Measurements from ENCODE around the gene CCDC14. TPM values are rescaled to one million over a fixed set of nuclear protein-coding genes. Genes with fewer than 3 reads are reported as not detected.
"Not testable (repeated sequence)": the region's sequence is repeated elsewhere in the genome, so short reads cannot be mapped to it uniquely, and the experiment has no call there.

CCDC14 gene
- total and polyA plus RNA-seq, 3 experiments from 2014 or later, result 9.5 to 36.0 (median 31.6) TPM

DNA sequence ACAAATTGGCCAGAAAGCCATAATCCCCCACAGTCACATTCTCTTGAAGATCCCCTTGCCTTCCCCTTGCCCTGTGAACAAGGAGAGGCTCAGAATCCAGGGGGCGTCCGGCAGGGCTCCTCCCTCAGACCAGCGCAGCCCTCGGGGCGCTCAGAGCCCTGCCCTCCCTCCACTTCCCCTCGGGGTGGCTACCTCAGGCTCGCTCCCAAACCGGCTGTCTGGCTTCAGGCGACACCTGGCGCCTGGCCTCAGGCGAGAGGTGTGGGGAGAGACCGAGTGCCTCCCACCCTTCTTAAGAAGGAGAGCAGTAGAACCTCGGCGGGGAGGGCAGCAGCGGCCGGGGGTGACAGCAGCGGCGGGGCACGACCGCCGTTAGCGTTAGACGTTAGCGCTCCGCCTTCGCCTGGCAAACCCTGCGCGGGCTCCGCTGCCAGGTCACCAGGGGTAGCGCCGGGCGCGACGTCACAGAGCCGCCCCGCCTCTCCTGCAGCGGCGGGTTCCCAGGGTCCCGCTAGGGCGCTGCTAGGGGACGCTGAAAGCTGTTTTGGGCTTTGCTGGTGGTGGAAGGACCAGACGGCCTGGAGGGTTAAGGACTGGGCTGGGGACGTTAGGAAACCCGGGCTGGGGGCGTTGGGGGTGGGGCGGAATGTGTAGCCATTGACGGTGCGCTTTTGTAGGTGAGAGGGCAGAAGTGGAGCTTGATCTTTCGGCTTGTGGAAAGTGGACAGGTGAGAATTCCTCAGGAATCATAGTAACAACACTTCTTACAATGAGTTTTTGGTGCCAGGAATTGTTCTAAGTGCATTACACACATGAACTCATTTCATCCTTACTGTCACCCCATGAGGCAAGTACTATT, 30.9 kb upstream of the CCDC14 start, which contains the start of gene ROPN1:
ROPN1 (minus strand) TSS at position 395 of the 859 bp plus-strand sequence. CDS start 11,643 bp downstream, outside the sequence.
- H3K4me1 ChIP-seq (ENCODE audit: insufficient read depth, low read length); H3K27me3 ChIP-seq (ENCODE audit: insufficient read depth, low read length, poor library complexity, severe bottlenecking); H3K4me3 ChIP-seq (ENCODE audit: low read length); H3K9me3 Mint-ChIP-seq; H3K36me3 ChIP-seq (ENCODE audit: insufficient read depth, low read length); POLR2A ChIA-PET; H3K4me1 Mint-ChIP-seq; CTCF ChIA-PET; H3K27ac ChIP-seq (ENCODE audit: low read depth, low read length); H3K27ac Mint-ChIP-seq; H3K9me3 ChIP-seq (ENCODE audit: low read length); H3K36me3 Mint-ChIP-seq; DNase-seq: not testable (repeated sequence)
- Mint-ChIP-seq H3K27me3 (peaks cover 14 to 50% of the 10 kb centered on the region in 2 donors), H3K4me3 (peak within 1 kb of the TSS in 5 of 7 donors; percentile 60 to 73 (median 69))

DNA sequence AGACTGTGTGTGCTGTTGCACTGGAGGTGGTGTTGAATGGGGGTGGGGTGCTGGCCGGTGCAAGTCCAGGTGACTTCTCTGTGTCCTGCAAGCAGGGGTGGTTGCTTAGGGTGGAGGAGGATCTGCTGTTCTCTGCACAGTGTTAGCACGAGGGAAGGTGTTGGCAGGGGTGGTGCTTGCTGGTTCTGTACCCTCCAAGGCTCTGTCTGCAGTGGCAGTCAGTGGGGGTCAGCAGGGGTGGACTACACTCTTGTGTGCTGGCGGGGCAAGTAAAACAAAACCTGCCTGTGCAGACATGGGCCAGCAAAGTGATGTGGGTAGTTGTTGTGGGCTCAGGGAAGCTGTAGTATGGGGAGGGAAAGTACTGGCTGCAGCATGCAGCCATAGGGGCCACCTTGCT, 25.4 kb upstream of the CCDC14 start:
- no peaks in the 10 kb centered on the region for H3K36me3 ChIP-seq (ENCODE audit: insufficient read depth, low read length)
- H3K36me3 Mint-ChIP-seq, result no peaks in the 10 kb centered on the region
- H3K27ac Mint-ChIP-seq, result no peak overlapping the region
- POLR2A ChIA-PET, result no interaction called here
- CTCF ChIA-PET, result interaction anchor here (1.1 kb wide), 1 partner anchor 10 kb away, joined by 3 read pairs; no protein-coding TSS in a partner anchor
- H3K27me3 Mint-ChIP-seq, result peaks cover 17 to 65% of the 10 kb centered on the region in 2 donors
- no peak overlapping the region for H3K27ac ChIP-seq (ENCODE audit: low read depth, low read length)
- no peaks in the 10 kb centered on the region for H3K9me3 Mint-ChIP-seq
- no peak for DNase-seq
- peaks cover 8% of the 10 kb centered on the region for H3K27me3 ChIP-seq (ENCODE audit: insufficient read depth, low read length, poor library complexity, severe bottlenecking)
- no peaks in the 10 kb centered on the region for H3K9me3 ChIP-seq (ENCODE audit: low read length)
- H3K4me1 Mint-ChIP-seq, result no peaks in the 10 kb centered on the region
- H3K4me3 ChIP-seq (ENCODE audit: low read length), result no peak overlapping the region
- H3K4me1 ChIP-seq (ENCODE audit: insufficient read depth, low read length), result no peaks in the 10 kb centered on the region
- no peak overlapping the region for H3K4me3 Mint-ChIP-seq

DNA sequence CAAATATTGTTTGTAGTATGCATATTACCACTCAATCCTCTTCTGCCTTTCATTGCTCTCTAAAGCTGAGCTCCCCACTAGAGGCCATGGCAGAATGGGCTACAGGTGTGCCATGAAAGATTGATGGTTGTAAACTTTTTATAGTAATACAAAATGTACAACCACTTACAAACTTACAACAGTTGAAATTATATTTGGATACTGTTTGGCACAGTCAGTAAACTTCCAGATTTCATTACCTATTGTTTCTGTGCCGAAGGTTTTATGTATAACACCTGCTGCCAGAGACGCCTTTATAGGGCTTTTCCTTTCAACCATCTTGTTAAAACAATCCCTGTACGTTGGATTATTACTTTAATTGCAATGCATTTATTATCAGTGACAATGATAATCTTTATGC, 23.9 kb upstream of the CCDC14 start:
- no peaks in the 10 kb centered on the region for H3K9me3 ChIP-seq (ENCODE audit: low read length)
- no peak overlapping the region for H3K27ac Mint-ChIP-seq
- no peak overlapping the region for H3K4me3 ChIP-seq (ENCODE audit: low read length)
- H3K4me3 Mint-ChIP-seq, result no peak overlapping the region
- DNase-seq, result no peak
- peaks cover 0 to 2% (median 0%) of the 10 kb centered on the region in 3 donors for H3K4me1 Mint-ChIP-seq
- ChIA-PET CTCF (no interaction called here), POLR2A (no interaction called here)
- H3K36me3 ChIP-seq (ENCODE audit: insufficient read depth, low read length), result no peaks in the 10 kb centered on the region
- H3K27me3 Mint-ChIP-seq, result peaks cover 18 to 65% of the 10 kb centered on the region in 2 donors
- peaks cover 13% of the 10 kb centered on the region for H3K27me3 ChIP-seq (ENCODE audit: insufficient read depth, low read length, poor library complexity, severe bottlenecking)
- no peaks in the 10 kb centered on the region for H3K36me3 Mint-ChIP-seq
- H3K27ac ChIP-seq (ENCODE audit: low read depth, low read length), result no peak overlapping the region
- H3K4me1 ChIP-seq (ENCODE audit: insufficient read depth, low read length), result peaks cover 2% of the 10 kb centered on the region
- no peaks in the 10 kb centered on the region for H3K9me3 Mint-ChIP-seq

DNA sequence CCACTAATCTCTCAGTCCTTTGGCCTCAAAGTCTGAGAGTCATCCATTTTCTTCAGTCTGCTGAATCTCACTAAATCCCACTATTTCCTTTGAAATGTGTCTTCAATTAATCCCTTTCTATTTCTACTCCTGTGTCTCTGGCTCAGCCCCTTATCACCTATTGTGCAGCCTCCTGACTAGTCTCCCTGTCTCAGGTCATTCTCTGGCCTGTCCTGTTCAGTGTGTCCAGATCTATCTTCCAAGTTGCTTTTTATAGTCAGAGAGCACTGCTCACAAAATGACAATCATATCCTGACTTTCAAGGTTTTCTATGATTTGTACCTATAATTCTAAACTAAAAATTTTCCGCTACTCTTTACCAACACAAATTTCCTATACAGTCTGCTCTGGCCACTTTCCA, 23.3 kb upstream of the CCDC14 start:
- no peak overlapping the region for H3K27ac ChIP-seq (ENCODE audit: low read depth, low read length)
- peaks cover 4% of the 10 kb centered on the region for H3K4me1 ChIP-seq (ENCODE audit: insufficient read depth, low read length)
- no peaks in the 10 kb centered on the region for H3K36me3 Mint-ChIP-seq
- no peak for DNase-seq
- CTCF ChIA-PET, result no interaction called here
- H3K4me3 ChIP-seq (ENCODE audit: low read length), result no peak overlapping the region
- peaks cover 17 to 62% of the 10 kb centered on the region in 2 donors for H3K27me3 Mint-ChIP-seq
- H3K9me3 Mint-ChIP-seq, result no peaks in the 10 kb centered on the region
- H3K4me3 Mint-ChIP-seq, result no peak overlapping the region
- POLR2A ChIA-PET, result no interaction called here
- H3K4me1 Mint-ChIP-seq, result peaks cover 0 to 4% (median 0%) of the 10 kb centered on the region in 3 donors
- no peaks in the 10 kb centered on the region for H3K9me3 ChIP-seq (ENCODE audit: low read length)
- H3K27ac Mint-ChIP-seq, result no peak overlapping the region
- peaks cover 14% of the 10 kb centered on the region for H3K27me3 ChIP-seq (ENCODE audit: insufficient read depth, low read length, poor library complexity, severe bottlenecking)
- H3K36me3 ChIP-seq (ENCODE audit: insufficient read depth, low read length), result no peaks in the 10 kb centered on the region

DNA sequence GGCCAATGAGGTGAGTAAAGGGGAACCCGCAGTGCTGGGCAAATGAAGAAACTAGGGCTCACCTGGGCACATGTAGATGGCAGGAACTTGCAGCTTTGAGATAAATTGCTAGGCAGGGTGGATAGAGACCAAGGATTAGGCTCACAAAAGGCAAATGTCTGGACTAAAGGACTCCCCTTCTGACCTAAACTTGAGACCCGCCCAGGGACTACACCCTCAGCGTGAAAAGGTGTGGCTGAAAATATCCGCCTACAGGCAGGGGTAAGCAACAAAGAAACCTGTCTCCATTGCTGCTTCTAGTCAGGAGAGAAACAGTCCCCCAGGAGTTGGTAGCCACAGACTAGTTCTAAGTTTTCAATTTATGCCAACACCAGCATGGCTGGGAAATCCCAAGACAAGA, 20.3 kb upstream of the CCDC14 start:
- H3K36me3 ChIP-seq (ENCODE audit: insufficient read depth, low read length); H3K36me3 Mint-ChIP-seq; H3K4me3 ChIP-seq (ENCODE audit: low read length); H3K27ac ChIP-seq (ENCODE audit: low read depth, low read length); H3K4me1 ChIP-seq (ENCODE audit: insufficient read depth, low read length); POLR2A ChIA-PET; H3K27ac Mint-ChIP-seq; H3K9me3 Mint-ChIP-seq; H3K4me1 Mint-ChIP-seq; DNase-seq; H3K9me3 ChIP-seq (ENCODE audit: low read length); H3K27me3 ChIP-seq (ENCODE audit: insufficient read depth, low read length, poor library complexity, severe bottlenecking); CTCF ChIA-PET; H3K4me3 Mint-ChIP-seq: not testable (repeated sequence)
- peaks cover 10 to 38% of the 10 kb centered on the region in 2 donors for H3K27me3 Mint-ChIP-seq

DNA sequence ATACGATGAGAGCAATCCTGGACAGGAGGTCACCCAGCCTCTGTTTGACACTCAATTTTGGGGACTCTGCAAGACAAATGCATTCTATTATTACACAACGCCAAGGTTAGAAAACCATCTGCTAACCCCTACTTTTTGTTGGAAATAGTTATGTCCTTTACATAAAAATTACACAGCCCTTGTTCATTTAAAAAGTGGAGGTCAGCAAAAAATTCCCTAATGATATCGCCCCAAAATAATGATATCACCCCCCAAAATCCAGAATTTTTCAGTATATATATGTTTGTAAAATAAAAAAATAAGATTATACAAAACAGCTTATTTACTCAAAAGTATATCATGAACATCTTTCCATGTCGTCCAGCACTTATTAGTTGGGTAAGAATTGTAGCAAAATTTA, 19.5 kb upstream of the CCDC14 start:
- no peak overlapping the region for H3K4me3 Mint-ChIP-seq
- POLR2A ChIA-PET, result no interaction called here
- no peak overlapping the region for H3K4me3 ChIP-seq (ENCODE audit: low read length)
- H3K36me3 Mint-ChIP-seq, result no peaks in the 10 kb centered on the region
- H3K27me3 ChIP-seq (ENCODE audit: insufficient read depth, low read length, poor library complexity, severe bottlenecking), result peaks cover 6% of the 10 kb centered on the region
- H3K4me1 ChIP-seq (ENCODE audit: insufficient read depth, low read length), result peaks cover 4% of the 10 kb centered on the region
- H3K27me3 Mint-ChIP-seq, result peaks cover 10 to 43% of the 10 kb centered on the region in 2 donors
- CTCF ChIA-PET, result interaction anchor here (1.0 to 1.6 kb wide), 2 partner anchors 13 to 20 kb away, joined by 3 to 4 read pairs; partner anchors contain the start of gene CCDC14
- H3K9me3 Mint-ChIP-seq, result no peaks in the 10 kb centered on the region
- DNase-seq, result no peak
- no peak overlapping the region for H3K27ac Mint-ChIP-seq
- peaks cover 0 to 4% (median 0%) of the 10 kb centered on the region in 3 donors for H3K4me1 Mint-ChIP-seq
- no peaks in the 10 kb centered on the region for H3K9me3 ChIP-seq (ENCODE audit: low read length)
- H3K27ac ChIP-seq (ENCODE audit: low read depth, low read length), result no peak overlapping the region
- no peaks in the 10 kb centered on the region for H3K36me3 ChIP-seq (ENCODE audit: insufficient read depth, low read length)

DNA sequence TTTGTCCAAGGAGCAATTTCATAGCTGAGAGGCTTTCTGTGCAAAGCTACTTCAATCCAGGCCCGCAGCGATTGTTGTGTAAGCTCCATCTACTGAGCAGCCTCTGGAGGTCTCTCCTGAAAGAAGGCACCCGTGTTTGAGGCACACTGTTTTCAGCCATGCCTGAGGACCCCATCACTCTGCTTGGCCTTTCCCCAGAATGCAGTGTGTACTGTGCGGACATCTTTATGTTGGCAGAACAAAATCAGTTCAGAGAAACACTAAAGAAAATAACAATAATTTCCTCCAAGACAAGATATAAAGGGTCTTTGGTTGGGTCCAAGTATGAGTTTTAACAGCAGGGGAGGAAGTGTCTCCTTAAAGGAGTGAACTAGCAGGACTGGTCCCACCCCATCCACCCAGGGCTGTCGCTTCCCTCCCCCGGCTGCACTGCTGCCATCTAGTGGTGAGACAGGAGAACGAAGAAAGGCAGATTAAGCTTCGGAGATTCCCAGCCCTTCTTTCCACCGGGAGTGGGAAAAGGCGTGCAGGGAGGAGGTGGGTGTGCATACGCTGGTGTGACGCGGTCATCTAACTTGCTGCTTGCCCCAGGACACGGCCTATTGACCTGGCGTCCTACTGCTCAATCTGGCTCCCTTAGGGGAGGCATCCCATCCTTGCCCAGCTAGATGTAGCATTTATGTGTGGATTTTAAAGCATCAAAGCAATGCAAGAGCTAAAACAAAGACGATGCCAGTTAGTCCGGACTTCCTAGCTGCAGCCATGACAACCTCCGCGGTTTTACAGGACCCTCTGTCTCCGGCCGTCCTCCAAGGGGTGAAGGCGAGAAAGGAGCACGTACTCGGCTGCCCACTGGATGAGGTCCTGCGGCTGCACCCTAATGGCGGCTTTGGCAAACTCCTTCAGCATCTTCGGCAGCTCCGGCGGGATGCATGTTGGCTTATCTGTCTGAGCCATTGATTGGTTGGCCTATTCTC, 18.8 kb upstream of the CCDC14 start:
- H3K27ac ChIP-seq (ENCODE audit: low read depth, low read length); POLR2A ChIA-PET; H3K36me3 ChIP-seq (ENCODE audit: insufficient read depth, low read length); H3K36me3 Mint-ChIP-seq; H3K27ac Mint-ChIP-seq; H3K4me1 Mint-ChIP-seq; H3K4me3 ChIP-seq (ENCODE audit: low read length); H3K27me3 ChIP-seq (ENCODE audit: insufficient read depth, low read length, poor library complexity, severe bottlenecking); H3K4me1 ChIP-seq (ENCODE audit: insufficient read depth, low read length); H3K9me3 ChIP-seq (ENCODE audit: low read length); H3K9me3 Mint-ChIP-seq: not testable (repeated sequence)
- Mint-ChIP-seq H3K27me3 (peaks cover 10 to 42% of the 10 kb centered on the region in 2 donors), H3K4me3 (peak overlapping the region in 1 of 7 donors; percentile 21)
- CTCF ChIA-PET, result interaction anchor here (1.0 to 1.6 kb wide), 2 partner anchors 14 to 19 kb away, joined by 3 to 4 read pairs; partner anchors contain the start of gene CCDC14
- peak; percentile 6 to 61 (median 14) for DNase-seq

DNA sequence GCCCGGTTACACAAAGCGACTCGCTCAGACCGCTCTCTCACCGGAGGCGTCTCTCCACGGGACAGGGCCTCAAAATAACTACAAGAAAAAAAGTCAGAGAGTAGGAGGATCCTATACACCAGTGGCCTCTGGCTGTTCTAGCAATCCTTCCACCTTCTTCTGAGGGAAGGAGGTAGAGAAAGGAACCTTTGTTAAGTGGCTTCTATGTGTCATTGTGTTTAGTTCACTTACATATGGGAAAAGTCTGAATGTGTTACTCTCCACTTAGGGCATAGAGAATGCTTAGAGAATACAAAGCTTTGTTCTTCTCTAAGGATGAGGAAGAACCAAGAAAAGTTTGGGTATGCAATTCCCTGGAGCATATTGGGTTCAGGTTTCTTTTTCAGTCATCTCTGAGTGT, 15.9 kb upstream of the CCDC14 start:
- H3K27me3 Mint-ChIP-seq, result peaks cover 14 to 42% of the 10 kb centered on the region in 2 donors
- CTCF ChIA-PET; H3K27me3 ChIP-seq (ENCODE audit: insufficient read depth, low read length, poor library complexity, severe bottlenecking); H3K4me3 Mint-ChIP-seq; H3K9me3 Mint-ChIP-seq; DNase-seq; POLR2A ChIA-PET; H3K9me3 ChIP-seq (ENCODE audit: low read length); H3K4me1 ChIP-seq (ENCODE audit: insufficient read depth, low read length); H3K27ac Mint-ChIP-seq; H3K36me3 Mint-ChIP-seq; H3K27ac ChIP-seq (ENCODE audit: low read depth, low read length); H3K4me3 ChIP-seq (ENCODE audit: low read length); H3K4me1 Mint-ChIP-seq; H3K36me3 ChIP-seq (ENCODE audit: insufficient read depth, low read length): not testable (repeated sequence)

Data from CD8-positive, alpha-beta memory T cell (primary cell).